Fibroblast of villous mesenchyme (primary cell): Measurements from ENCODE around the gene CES3. TPM values are rescaled to one million over a fixed set of nuclear protein-coding genes. Genes with fewer than 3 reads are reported as not detected.
"Not testable (repeated sequence)": the region's sequence is repeated elsewhere in the genome, so short reads cannot be mapped to it uniquely, and the experiment has no call there.

Source experiments
- DNase-seq: peaks from one replicate; pipeline ENCODE4 v3.0.0-alpha.2; 2010; ENCODE audit warnings: low read depth
- H3K4me3 ChIP-seq: 2 replicates; pipeline ENCODE4 v1.5.1; 2011; ENCODE audit warnings: low read depth, mild to moderate bottlenecking, low read length
- total RNA-seq: library from RNA; depleted of rRNA; stranded (reverse); fragments of >200 nt; gene quantifications from 2 replicates; pipeline ENCODE4 v1.2.3, GENCODE V29; 2012
- TF ChIP-seq, protein P1 (sequence below): IDR thresholded peaks from 2 replicates; pipeline ENCODE4 v1.5.1; 2012; ENCODE audit warnings: low read depth, mild to moderate bottlenecking, low read length; ENCODE audit not compliant: insufficient read depth

Gene CES3
- total RNA-seq, 1 donor = not detected

DNA sequence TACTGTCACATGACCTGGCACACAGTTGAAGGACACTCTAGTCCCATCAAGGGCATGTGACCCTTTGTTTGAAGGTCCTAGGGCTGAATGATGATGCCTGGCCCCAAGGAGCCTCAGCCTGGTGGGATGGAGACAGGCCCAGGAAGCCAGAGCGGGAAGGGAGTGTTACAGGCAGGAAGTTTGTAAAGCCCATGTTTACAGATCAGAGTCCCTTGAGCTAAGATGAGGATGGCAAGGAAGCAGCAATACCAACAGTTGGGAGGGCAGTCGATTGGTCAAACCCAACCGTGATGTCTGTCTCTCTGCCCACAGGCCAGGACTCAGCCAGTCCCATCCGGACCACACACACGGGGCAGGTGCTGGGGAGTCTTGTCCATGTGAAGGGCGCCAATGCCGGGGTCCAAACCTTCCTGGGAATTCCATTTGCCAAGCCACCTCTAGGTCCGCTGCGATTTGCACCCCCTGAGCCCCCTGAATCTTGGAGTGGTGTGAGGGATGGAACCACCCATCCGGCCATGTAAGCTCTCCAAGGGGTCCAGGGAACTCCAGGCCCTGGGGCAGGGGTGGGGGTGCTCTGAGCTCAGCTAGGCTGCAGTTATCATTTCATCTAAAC is 23.2 kb upstream of the CES3 start:
- TF ChIP-seq, protein P1, sequence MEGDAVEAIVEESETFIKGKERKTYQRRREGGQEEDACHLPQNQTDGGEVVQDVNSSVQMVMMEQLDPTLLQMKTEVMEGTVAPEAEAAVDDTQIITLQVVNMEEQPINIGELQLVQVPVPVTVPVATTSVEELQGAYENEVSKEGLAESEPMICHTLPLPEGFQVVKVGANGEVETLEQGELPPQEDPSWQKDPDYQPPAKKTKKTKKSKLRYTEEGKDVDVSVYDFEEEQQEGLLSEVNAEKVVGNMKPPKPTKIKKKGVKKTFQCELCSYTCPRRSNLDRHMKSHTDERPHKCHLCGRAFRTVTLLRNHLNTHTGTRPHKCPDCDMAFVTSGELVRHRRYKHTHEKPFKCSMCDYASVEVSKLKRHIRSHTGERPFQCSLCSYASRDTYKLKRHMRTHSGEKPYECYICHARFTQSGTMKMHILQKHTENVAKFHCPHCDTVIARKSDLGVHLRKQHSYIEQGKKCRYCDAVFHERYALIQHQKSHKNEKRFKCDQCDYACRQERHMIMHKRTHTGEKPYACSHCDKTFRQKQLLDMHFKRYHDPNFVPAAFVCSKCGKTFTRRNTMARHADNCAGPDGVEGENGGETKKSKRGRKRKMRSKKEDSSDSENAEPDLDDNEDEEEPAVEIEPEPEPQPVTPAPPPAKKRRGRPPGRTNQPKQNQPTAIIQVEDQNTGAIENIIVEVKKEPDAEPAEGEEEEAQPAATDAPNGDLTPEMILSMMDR = no peak
- no peak for DNase-seq
- no peak overlapping the region for H3K4me3 ChIP-seq

DNA sequence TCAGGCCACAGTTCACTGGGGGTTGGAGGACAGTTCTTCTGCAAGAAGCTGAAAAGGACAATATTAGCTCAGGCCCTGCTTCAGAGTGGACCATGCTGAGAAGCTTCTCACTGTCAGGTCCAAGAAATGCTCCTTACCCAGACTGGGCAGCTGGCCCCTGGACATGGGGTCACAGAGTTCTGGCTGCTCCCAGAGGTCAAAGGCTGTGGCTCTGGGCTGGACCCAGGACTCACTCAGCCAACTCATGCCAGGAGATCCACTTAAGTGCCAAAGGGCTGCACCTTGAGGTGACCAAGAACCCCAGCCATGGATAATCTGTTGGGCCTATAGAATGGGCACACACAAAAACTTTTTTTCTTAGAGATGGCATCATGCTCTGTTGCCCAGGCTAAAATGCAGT is 21.7 kb upstream of the CES3 start:
- TF ChIP-seq, protein P1 = no peak
- DNase-seq = no peak

DNA sequence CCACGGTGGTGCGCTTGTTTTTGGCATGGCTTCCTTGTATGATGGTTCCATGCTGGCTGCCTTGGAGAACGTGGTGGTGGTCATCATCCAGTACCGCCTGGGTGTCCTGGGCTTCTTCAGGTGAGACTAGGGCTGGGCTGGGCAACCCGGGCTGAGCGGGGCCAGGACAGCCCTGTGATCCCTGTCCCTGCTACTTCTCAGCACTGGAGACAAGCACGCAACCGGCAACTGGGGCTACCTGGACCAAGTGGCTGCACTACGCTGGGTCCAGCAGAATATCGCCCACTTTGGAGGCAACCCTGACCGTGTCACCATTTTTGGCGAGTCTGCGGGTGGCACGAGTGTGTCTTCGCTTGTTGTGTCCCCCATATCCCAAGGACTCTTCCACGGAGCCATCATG is 20.8 kb upstream of the CES3 start:
- TF ChIP-seq, protein P1 = no peak
- DNase-seq = no peak

More for the DNA sequence above, 21.7 kb upstream of the CES3 start:
- no peak overlapping the region for H3K4me3 ChIP-seq

DNA sequence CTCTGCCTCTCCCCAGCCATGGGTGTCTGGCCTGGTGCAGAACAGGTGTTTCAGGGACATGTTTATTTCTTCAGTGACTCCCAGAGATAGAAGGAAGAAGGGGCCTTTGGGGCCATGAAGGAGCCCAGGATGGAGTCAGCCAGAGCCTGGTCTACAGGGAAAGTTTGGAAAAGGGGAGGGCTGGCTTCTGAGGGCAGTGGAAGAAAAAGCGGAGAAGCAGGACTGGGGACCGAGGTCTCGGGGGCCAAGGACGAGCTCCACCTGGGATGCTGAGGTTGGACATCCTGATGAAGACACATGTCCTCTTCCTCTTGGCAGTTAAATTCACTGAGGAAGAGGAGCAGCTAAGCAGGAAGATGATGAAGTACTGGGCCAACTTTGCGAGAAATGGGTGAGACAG is 18.1 kb upstream of the CES3 start:
- DNase-seq = no peak
- TF ChIP-seq, protein P1 = no peak
- H3K4me3 ChIP-seq = no peak overlapping the region

More for the DNA sequence above, 20.8 kb upstream of the CES3 start:
- H3K4me3 ChIP-seq = no peak overlapping the region

DNA sequence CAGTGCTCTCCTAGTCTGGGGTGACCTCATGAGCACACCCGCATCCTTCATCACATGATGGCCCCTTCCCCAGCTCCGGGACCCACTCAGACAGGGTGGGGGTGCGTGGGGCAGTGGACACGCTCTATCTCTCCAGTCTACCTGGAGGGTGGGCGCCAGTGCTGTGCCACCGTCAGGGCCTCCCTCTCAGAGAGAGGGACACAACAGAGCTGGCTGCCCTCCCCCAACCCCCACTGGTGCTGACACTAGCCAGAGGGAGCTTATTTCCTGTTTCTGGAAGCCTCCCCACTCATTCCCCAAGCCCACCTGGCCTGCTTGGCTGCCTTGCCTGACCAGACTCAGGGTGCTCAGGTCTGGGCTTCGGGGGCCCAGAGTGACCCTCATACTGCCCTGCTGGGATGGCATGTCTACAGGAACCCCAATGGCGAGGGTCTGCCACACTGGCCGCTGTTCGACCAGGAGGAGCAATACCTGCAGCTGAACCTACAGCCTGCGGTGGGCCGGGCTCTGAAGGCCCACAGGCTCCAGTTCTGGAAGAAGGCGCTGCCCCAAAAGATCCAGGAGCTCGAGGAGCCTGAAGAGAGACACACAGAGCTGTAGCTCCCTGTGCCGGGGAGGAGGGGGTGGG is 17.5 kb upstream of the CES3 start:
- no peak overlapping the region for H3K4me3 ChIP-seq
- no peak for DNase-seq
- TF ChIP-seq, protein P1 = no peak

DNA sequence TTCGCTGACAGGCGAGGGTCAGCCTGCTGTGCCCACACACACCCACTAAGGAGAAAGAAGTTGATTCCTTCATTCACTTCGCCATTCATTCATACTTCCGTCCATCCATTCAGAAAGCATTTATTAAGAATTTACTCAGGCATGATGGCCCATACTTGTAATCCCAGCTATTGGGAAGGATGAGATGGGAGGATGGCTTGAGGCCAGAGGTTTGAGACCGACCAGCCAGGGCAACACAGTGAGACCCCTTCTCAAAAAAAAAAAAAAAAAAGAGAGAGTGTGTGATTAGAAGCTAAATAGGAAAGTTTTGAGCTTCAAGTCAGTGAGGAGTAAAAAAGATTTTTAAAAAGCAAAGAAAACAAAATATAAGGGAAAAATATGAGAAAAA is 17.0 kb upstream of the CES3 start:
- DNase-seq = no peak
- TF ChIP-seq, protein P1 = no peak
- no peak overlapping the region for H3K4me3 ChIP-seq

DNA sequence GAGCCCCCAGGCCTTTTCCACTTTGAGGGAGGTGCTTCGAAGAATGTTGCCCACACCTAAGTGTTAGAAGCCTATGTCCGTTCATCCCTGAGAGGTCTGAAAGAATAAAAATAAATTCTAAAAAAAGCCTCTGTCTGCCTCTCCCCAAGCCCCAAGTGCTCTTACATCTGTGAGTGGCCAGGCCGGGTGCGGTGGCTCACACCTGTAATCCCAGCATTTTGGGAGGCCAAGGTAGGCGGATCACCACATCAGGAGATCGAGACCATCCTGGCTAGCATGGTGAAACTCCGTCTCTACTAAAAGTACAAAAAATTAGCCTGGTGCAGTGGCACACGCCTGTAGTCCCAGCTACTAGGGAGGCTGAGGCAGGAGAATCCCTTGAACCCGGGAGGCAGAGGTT is 16.1 kb upstream of the CES3 start:
- H3K4me3 ChIP-seq, DNase-seq: not testable (repeated sequence)
